ENCODE measurements around the gene ATP8A2. TPM values are rescaled to one million over a fixed set of nuclear protein-coding genes. Genes with fewer than 3 reads are reported as not detected.

Gene ATP8A2
- total and polyA plus RNA-seq, 4 donors: 0.01 to 0.08 (median 0.05) TPM; not detected in 1

- WGBS: 82% methylated on average over 4 of the region's 4 CpGs
- Histone ChIP-seq H3K36me3 (ENCODE audit: control insufficient read depth in 4 of 4, insufficient read depth in 3 of 4, low read depth in 1 of 4, low read length in 3 of 4) (no peaks in the 10 kb centered on the region), H3K27me3 (ENCODE audit: control insufficient read depth in 4 of 4, insufficient read depth in 4 of 4, low read length in 3 of 4) (no peaks in the 10 kb centered on the region), H3K9me3 (ENCODE audit: control insufficient read depth in 4 of 4, low read length in 3 of 4) (peaks cover 0 to 3% (median under 1%) of the 10 kb centered on the region in 4 donors), H3K4me3 (ENCODE audit: low read depth in 1 of 3, low read length in 3 of 3) (no peak overlapping the region), H3K4me1 (ENCODE audit: control insufficient read depth in 4 of 4, insufficient read depth in 4 of 4, low read length in 3 of 4) (no peaks in the 10 kb centered on the region), H3K27ac (ENCODE audit: low read depth in 1 of 2, low read length in 2 of 2) (no peak overlapping the region), H3K9ac (ENCODE audit: low read depth in 1 of 2, low read length in 2 of 2) (no peak overlapping the region)
- TF ChIP-seq ATF3 (IDR thresholded peaks at IDR 0.05): no peak
- no peak for TF ChIP-seq SP1 (IDR thresholded peaks at IDR 0.05)
- TF ChIP-seq NR2F2 (IDR thresholded peaks at IDR 0.05): no peak
- TF ChIP-seq RAD21 (IDR thresholded peaks at IDR 0.05): no peak
- no peak for TF ChIP-seq ZBTB33 (IDR thresholded peaks at IDR 0.05)
- TF ChIP-seq GABPA (IDR thresholded peaks at IDR 0.05 in 1 of 2, conservative IDR thresholded peaks at IDR 0.05 in 1 of 2): no peak
- no peak for TF ChIP-seq JUND (IDR thresholded peaks at IDR 0.05)
- no peak for TF ChIP-seq FOXA2 (IDR thresholded peaks at IDR 0.05)
- no peak for TF ChIP-seq RXRA (IDR thresholded peaks at IDR 0.05)
- no peak for TF ChIP-seq YY1 (IDR thresholded peaks at IDR 0.05)
- no peak for TF ChIP-seq REST (IDR thresholded peaks at IDR 0.05)
- TF ChIP-seq CTCF (IDR thresholded peaks at IDR 0.05; ENCODE audit: low read depth, low read length, missing input control): no peak
- no peak for TF ChIP-seq EGR1 (IDR thresholded peaks at IDR 0.05; ENCODE audit: low read depth in 2 of 2)
- TF ChIP-seq TAF1 (conservative IDR thresholded peaks at IDR 0.05): no peak
- TF ChIP-seq HNF4A (conservative IDR thresholded peaks at IDR 0.05): no peak
- no peak for TF ChIP-seq HNF4G (IDR thresholded peaks at IDR 0.05)
- TF ChIP-seq, protein P1, sequence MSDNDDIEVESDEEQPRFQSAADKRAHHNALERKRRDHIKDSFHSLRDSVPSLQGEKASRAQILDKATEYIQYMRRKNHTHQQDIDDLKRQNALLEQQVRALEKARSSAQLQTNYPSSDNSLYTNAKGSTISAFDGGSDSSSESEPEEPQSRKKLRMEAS (IDR thresholded peaks at IDR 0.05): no peak
- TF ChIP-seq FOXA1 (IDR thresholded peaks at IDR 0.05): no peak
- no peak for DNase-seq (ENCODE audit: low spot score)
Observed at GRCh38 chr13:25654322-25654721, 282.5 kb downstream of the ATP8A2 start.

Measured in liver (tissue), 9 donors.